ENCODE measurements around the gene HSPA1L.
"Not testable (repeated sequence)": the region's sequence is repeated elsewhere in the genome, so short reads cannot be mapped to it uniquely, and the experiment has no call there.

HSPA1L gene

DNA sequence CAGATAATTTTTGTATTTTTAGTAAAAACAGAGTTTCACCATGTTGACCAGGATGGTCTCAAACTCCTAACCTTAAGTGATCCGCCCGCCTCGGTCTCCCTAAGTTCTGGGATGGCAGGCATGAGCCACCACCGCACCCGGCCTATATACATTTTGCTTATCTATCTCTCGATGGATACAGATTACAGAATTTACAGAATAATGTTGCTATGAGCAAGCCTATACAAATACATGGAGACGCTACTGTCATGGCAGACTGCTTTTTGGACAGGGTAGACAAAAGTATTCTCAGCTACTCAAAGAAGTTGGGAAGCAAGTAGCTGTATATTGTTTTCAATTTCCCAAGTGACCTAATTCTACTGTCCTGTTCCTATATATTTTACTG, 1.6 kb downstream of the HSPA1L start:
- DNase-seq (ENCODE audit: low spot score), result no peak

DNA sequence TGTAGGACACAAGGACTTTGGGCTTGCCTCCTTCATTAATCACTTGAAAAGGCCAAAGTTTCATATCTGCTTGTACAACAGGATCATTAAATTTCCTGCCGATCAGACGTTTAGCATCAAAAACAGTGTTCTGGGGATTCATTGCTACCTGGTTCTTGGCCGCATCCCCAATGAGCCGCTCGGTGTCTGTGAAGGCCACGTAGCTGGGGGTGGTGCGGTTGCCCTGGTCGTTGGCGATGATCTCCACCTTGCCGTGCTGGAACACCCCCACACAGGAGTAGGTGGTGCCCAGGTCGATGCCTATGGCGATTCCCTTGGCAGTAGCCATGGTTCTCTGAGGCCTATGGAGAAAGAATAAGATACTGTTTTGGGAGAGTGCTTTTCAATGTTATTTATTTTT, 3.4 kb downstream of the HSPA1L start:
- DNase-seq (ENCODE audit: low spot score), result no peak

DNA sequence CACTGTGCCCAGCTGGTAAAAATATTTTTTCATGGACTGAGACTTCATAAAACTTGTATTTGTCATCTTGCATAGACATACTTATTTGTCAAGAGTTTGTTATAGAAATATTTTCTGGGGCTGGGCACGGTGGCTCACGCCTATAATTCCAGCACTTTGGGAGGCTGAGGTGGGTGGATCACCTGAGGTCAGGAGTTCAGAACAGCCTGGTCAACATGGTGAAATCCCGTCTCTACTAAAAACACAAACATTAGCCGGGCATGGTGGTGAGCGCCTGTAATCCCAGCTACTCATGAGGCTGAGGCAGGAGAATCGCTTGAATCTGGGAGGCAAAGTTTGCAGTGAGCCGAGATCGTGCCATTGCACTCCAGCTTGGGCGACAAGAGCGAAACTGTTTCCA, 6.5 kb downstream of the HSPA1L start:
- DNase-seq (ENCODE audit: low spot score), result not testable (repeated sequence)

DNA sequence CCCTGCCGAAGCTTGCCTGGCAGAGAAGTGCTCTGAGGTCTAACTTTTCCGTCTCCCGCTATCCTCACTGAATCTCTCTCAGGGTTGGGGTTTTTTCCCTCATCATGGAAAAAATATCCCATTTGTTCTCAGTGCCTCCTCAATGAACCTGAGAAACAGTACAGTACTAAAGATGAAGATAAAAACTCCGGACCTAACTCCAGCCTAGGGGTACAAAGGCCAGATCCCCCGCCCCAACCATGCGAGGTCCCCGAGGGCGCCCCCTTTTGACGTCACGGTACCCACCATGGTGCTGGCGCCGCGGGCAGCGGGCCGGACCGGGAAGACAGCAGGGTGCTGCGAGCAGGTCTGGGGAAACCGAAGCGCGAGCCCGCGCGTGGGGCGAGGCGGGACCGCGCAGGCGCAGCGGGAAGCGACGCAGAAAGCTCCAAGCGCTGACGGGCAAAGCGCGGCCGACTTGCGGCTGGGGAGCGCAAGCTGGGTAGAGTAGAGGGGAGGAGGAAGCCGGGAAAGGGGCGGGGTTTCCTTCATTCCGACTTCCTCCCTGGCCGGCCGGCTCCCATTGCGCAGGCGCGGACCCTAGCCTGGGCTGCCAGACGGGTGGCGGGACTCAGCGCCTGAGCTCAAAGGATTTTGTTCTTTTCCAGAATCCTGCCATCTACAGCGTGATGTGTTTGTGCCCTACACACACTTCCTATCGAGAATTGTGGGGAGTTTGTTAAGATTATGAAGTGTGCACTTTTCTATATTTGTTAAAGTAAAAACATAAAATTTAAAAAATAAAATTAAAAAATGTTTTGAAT, 8.4 kb downstream of the HSPA1L start, which contains the start of gene LSM2:
Gene LSM2 (minus strand): TSS at position 497 of the 803 bp plus-strand sequence. CDS start 209 bp downstream, at position 288.
- peak; percentile 97 for DNase-seq (ENCODE audit: low spot score)

DNA sequence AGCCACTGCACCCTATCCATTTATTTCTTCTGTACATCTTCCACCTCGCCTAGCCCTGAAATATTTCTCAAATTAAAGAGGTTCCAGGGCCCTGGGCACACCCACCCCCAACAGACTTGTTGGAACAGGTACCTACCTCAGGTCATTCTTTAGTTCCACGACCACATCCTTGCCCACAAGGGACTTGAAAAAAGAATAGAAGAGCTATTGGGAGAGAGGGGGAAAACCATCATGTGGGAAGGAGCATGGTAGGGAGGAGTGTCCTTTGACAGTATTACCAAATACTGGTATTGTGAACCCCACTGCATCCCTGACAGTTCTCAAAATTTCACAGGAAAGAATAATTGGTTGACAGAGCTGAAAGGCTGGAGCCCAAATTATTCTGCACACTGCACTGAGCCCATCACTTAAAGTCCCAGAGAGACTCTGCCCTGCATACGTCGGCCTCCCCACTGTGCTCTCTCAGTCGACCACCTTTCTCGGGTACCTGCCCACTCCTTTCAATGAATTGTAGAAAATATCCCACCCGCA, 9.1 kb downstream of the HSPA1L start:
- no peak for DNase-seq (ENCODE audit: low spot score)

DNA sequence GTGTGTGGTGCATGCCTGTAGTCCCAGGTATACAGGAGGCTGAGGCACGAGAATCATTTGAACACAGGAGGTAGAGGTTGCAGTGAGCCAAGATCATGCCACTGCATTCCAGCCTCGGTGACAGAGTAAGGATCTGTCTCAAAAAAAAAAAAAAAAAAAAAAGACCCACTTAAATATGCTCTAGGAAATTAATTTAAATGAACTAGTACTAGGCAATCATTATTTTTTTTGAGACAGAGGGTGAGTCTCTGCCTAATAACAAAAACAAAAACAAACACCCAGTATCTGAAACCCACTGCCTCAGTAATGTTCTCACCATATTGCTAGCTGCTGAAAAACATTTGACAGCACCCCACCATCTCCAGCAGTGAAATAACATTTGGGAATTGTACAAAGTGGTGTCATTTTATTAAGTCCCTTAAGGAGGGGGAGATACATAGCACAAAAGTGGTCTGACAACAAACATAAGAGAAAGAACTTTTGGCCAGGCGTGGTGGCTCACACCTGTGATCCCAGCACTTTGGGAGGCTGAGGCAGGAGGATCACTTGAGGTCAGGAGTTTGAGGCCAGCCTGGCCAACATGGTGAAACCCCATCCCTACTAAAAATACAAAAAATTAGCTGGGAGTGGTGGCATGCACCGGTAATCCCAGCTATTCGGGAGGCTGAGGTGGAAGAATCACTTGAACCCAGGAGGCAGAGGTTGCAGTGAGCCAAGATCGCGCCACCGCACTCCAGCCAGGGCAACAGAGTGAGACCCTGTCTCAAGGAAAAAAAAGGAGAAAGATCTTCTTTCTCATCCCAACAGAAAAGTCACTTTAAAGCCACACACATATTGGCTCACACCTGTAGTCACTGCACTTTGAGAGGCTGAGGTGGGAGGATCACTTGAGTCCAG, 13.8 kb downstream of the HSPA1L start:
- DNase-seq (ENCODE audit: low spot score), result not testable (repeated sequence)

DNA sequence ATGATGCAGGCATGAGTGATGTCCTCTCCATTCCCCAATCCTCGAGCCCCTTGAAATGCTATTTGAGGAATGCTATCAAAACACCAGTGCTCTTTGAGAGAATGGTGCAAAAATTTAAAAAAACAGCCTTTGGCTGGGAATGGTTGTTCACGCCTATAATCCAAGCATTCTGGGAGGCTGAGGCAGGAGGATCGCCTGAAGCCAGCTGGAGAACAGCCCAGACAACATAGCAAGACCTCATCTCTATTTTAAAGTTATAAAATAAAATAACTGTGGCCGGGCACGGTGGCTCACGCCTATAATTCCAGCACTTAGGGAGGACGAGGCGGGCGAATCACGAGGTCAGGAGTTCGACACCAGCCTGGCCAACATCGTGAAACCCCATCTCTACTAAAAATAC, 15.3 kb downstream of the HSPA1L start:
- DNase-seq (ENCODE audit: low spot score), result no peak

DNA sequence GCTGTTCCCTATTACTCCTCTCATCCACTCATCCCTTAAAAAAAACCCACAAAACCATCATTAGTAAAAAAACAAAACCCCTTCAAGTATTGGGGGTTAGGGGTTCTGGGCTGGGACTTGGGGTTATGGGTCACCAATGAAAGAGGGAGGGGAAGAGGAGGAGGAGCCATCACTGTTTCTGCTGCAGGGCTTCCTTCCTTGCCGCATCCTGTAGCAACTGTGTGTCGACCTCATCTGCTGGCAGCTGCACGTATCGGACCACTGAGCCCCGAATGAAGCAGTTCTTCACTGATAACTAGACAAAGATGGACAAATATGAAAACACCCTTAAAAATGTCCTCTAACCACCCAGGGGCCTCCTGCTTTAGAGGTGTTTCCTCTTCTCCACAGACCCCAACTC, 17.5 kb downstream of the HSPA1L start:
- DNase-seq (ENCODE audit: low spot score), result no peak

DNA sequence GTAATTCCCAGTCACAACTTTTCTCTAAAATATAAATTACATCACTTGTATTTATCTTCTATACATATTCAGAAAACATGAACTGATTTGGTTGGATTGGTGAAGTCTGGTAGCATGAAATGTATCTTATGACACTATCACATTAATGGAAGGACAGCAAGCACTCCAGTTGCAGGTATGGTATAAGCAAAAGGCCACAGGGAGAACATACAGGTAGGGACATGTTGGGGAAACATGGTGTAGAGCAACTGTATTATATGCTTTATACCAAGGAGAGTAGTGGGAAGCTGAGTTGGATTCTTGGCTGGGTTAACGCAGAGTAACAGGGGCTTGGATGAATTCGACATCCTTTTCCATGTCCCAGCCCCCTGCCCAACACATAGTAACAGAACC, 18.1 kb downstream of the HSPA1L start:
- no peak for DNase-seq (ENCODE audit: low spot score)

DNA sequence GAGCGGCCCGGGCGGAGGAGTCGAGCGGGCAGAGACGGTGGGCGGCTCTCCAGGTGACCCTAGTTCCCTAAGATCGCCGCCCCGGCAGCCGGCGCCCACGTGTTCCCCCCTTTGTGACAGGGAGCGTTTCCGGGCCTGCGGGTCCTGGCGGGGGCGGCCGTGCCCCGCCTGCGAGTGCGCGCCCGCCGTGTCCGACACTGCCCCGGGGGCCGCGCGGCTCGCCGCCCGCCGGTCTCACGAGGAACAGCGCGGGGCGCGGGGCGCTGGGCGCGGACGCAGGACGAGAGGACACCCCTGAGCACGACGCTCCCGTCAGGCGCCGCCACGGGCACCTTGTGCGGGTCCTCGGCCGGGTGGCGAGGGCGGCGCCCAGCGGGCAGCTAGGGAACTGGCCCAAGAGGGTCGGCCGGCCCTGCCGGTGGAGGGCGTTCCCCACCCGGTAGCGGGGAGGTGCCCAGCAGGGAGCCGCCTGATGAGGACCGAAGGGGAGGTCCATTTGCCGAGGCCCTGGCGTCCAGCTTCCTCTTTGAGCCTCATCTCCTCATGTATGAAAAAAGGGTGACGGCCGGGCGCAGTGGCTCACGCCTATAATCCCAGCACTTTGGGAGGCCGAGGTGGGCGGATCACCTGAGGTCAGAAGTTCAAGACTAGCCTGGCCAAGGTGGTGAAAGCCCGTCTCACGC, 19.3 kb downstream of the HSPA1L start, which contains the start of gene VARS1:
Gene VARS1 (minus strand): TSS at position 137 of the 683 bp plus-strand sequence. CDS start 535 bp downstream, outside the sequence.
- peak; percentile 93 for DNase-seq (ENCODE audit: low spot score)

DNA sequence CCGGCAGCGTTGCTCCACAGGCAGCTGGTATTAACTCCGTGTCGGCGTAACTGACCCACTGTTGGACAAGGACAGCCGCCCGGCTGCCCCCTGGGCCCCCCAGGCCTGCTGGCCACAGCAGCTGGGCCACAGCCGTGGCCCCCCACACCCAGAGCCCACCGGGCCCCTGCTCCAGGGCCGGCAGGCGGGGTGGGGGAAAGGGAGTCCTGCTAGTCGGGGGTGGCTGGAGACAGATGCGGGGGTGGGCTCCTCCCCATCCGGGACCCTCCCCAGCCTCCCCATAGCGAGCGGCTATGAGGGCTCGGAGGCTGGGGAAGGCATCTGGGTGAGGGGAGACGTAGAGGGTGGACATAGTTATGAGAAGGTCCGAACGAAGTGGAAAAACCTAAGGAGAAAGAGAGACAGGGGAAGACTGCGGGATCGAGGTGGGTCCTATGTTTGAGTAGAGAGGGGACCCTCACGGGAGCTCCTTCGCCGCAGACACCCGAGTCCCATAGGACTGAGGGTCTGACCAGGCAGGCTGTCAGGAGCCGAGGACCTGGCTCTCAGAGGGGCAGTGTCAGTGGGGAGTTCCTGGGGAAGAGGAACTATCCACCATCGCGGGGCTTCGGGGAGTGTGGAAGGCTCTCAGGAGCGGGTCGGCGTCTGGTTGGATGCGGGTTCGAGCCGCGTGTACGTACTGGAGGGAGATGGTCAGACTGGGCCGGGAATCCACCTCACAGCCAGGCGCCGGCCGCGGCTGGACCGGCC, 20.0 kb downstream of the HSPA1L start:
- DNase-seq (ENCODE audit: low spot score), result no peak

DNA sequence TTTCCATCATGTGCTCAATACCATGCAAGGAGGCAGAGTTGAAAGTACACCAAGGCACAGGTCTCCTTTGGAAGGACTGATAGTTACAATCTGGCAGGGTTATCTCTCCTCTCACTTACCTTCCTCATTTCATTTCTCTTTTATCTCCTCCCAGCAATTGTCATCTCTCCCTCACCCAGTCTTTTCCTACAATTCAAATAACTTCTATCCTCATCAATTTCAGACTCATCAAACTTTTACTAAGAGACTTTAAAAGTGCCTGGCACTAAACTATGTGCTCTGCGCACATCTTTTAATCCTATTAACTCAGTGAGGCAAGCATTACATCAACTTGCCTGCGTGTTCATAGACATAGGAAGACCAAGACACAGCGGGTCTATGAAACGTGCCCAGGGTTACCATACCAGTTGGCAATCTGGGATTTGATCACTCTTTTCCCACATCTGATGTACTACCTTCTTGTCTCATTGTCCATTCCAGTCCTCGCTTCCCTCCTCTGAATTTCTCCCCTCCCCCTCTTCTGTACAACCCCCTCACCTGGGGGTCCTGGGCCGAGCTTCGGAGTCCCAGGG, 20.7 kb downstream of the HSPA1L start:
- no peak for DNase-seq (ENCODE audit: low spot score)

DNA sequence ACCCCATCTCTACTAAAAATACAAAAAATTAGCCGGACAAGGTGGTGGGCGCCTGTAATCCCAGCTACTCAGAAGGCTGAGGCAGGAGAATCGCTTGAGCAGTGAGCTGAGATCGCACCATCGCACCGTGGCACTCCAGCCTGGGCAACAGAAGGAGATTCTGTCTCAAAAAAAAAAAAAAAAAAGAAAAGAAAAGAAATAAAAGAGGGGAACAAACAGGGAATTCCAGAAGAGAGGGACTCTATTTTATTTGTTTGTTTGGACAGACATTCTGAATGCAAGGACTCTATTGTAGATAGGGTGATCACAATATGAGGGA, 21.2 kb downstream of the HSPA1L start:
- DNase-seq (ENCODE audit: low spot score), result not testable (repeated sequence)

DNA sequence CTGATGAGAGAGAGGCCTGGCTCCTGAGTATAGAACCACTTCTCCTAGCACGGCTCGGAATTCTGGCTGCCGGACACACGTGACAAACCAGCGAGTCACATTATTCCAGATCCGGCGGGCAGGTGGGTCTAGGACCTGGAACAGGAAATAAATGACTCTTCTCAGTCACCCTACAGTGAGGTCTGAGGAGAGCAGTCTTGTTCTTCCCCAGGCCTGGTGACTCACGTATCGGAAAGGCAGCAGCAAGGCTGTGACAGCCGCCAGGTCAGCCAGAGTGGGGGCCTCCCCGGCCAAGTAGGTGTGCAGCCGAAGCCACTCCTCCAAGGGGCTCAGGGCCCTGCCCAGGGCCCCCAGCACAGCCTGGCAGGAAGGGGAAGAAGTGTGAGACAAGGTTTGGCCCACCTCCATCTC, 22.3 kb downstream of the HSPA1L start:
- no peak for DNase-seq (ENCODE audit: low spot score)

DNA sequence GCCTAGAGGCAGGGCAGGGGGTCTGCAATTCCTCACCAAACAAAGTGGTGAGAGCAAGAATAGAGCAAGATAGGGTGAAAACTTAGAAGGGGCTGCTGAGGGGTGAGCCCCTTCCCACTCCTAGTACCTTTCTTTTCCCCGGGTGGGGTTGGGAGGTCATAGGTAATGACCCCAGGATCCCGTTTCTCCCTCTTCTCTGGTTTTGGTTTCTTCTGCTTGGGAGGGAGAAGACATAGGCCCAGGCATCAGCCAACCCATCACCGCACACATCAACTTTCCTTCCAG, 23.1 kb downstream of the HSPA1L start:
- DNase-seq (ENCODE audit: low spot score), result no peak

DNA sequence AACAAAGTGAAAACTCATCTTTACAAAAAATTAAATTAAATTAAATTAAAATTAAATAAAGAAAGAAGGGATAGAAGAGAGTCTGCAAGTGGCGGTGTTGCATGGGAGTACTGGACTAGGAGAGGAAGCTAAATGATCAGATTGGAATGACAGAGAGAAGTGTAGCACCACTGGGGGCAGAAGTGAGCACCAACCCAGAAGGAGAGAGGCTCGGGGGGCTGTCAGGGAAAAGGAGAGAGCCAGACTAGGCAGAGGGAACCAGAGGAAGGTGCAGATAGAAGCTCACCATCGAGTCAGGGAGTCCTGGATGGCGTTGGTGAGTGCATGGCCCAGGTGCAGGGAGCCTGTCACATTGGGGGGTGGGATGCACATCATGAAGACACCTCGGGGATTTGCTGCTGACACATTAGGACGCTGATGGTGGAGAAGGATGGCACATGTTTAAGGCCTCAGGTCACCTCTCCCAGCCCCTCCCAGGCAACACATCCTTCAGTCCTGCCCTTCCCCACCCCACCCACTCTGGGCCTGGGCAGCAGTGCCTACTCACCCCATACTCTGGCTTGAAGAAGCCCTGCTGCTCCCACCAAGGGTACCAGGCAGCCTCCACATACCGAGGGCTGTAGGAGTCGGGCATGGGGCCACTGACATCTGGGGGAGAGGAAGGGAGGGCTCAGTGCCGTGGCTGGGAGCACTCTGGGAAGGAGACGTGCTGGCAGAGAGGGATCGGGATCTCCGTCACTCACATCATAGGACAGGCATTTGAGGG, 23.6 kb downstream of the HSPA1L start:
- peak; percentile 40 for DNase-seq (ENCODE audit: low spot score)

DNA sequence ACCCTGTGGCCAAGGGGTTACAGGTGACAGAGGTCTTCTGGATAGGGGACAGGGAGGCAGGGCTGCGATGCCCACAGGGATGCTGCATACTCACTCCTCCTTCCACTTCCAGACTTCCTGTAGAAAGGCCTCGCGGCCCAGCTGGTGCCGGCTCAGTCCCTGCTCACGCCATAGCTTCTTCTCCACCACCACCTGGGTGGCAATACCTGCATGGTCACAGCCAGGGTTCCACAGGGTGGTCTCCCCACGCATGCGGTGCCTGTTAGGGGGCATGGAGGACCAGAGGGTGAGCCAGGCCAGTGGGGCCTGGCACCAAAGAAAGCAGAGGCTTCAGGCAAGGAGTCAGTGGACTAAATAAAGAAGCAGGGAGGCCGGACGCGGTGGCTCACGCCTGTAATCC, 29.6 kb downstream of the HSPA1L start:
- no peak for DNase-seq (ENCODE audit: low spot score)

DNA sequence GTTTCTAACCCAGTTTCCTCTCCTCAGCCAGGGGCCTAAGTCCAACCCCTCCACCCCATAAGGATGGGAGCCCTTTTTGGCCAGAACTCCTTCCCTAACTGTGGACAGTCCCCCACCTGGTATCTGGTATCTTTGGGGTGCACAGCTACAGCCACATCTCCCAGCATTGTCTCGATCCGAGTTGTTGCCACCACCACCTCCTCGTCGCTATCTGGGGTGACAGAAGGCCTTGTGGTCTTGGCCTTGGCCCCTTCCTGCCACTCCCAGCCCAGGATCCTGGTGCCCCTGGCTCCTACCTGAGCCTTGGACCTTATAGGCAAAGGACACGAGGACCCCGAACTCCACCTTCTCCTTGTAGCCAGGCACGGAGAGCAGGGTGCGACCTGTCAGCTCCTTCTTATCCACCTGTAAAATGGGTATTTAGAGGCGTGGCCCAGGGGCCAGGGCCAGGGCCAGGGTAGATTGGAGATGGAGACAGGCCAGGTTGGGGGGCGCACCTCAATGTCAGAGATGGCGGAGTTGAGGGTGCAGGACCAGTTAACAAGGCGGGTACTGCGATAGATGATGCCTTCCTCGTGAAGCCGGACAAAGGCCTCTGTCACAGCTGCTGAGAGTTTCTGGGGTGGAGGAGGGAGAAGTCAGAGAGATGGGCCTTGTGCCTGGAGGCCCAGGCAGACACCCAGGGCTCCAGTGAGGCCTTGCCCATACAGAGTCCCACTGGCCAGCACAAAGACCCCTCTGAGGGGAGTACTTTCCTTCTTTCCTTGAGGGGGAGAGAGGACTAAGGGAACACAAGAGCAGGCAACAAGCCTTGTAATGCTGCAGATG, 30.8 kb downstream of the HSPA1L start:
- DNase-seq (ENCODE audit: low spot score), result no peak

DNA sequence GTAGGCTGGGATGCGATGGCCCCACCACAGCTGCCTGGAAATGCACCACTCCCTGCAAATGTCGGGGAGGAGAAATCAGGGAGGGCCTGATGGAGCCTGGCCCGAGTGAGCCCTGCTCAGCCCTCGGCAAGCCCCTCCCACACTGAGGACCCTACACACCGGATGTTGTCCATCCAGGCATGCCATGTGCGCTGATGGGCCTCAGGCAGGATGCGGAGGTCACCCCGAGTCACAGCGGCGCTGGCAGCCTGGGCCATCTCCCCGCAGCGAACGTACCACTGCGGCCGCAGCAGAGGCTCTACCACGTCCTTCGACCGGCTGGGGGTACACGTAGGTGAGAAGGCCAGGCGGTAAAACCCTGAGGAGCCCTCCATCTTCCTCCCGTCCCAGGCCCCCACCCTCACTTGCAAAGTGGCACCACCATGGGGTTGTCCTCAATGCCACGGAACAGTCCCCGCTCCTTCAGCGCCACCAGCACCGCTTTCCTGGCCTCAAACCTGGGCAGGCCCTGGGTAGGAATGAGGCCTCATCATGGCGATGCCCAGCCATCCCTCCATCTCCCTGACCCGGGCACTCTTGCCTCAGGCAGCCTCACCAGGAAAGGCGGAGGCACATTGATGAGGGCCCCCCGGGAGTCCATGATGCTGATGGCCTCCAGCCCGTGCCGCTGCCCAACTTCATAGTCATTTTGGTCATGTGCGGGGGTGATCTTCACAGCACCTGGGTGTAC, 32.8 kb downstream of the HSPA1L start:
- no peak for DNase-seq (ENCODE audit: low spot score)
